Measurements from ENCODE around the gene MRPL42. TPM values are rescaled to one million over a fixed set of nuclear protein-coding genes. Genes with fewer than 3 reads are reported as not detected.

Gene MRPL42
- total and polyA plus RNA-seq, 5 donors from 2014 or later: 43.2 to 121 (median 96.4) TPM

- Mint-ChIP-seq H3K4me3 (no peak overlapping the region), H3K27me3 (no peaks in the 10 kb centered on the region), H3K4me1 (peaks cover 0 to 4% (median under 1%) of the 10 kb centered on the region in 4 donors), H3K27ac (no peak overlapping the region), H3K9me3 (no peaks in the 10 kb centered on the region), H3K36me3 (no peaks in the 10 kb centered on the region)
- no peak for ATAC-seq (ENCODE audit: low read depth in 2 of 2)
- Histone ChIP-seq H3K9me3 (ENCODE audit: control insufficient read depth in 2 of 2, low read length in 2 of 2) (no peaks in the 10 kb centered on the region), H3K4me1 (ENCODE audit: control insufficient read depth, insufficient read depth, low read length, poor library complexity, severe bottlenecking) (no peaks in the 10 kb centered on the region), H3K27ac (ENCODE audit: insufficient read depth, low read length, poor library complexity, severe bottlenecking) (no peak overlapping the region), H3K27me3 (ENCODE audit: control insufficient read depth, insufficient read depth, low read length) (no peaks in the 10 kb centered on the region), H3K4me3 (ENCODE audit: low read depth, low read length) (no peak overlapping the region), H3K36me3 (ENCODE audit: control insufficient read depth, insufficient read depth, low read length) (no peaks in the 10 kb centered on the region)
- no peak for DNase-seq
Observed at GRCh38 chr12:93521225-93522080, 54.1 kb downstream of the MRPL42 start.

DNA sequence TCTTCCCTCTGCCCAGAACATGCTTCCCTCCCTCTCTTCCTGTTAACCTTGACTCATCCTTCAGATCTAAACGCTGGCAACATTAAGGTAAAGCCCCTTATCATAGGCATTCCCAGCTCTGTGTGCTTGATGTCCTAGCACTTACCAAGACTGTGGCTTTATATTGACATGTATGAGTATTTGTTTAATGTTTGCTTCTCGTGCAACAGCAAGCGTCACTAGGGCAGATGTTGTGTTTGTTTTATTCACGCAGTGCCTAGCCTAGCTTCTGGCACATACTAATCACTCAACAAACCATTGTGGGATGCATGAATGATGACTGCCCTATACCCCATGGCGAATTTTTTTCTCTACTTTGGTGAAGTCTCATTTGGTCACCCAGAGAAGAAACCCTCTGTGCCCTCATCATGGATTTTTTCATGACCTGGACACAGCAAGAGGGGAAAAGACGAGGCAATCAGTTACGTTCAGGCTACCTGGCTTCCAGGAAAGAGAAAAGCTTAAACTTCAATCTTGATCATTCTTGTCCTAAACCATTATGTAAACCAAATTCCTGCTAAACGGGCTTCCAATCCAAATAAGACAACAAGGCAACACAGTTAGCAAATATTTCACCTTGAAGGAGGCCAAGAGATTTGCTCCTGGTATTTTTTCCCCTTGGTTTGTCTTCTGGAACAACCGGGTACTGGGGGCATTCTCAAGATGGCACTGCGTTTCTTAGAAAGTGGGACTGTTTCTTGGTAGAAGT, 57.2 kb downstream of the MRPL42 start:
- Mint-ChIP-seq H3K4me3 (no peak overlapping the region), H3K27ac (no peak overlapping the region), H3K36me3 (no peaks in the 10 kb centered on the region), H3K27me3 (no peaks in the 10 kb centered on the region), H3K4me1 (peaks cover under 1 to 4% (median 2%) of the 10 kb centered on the region in 4 donors), H3K9me3 (no peaks in the 10 kb centered on the region)
- ATAC-seq (ENCODE audit: low read depth in 2 of 2) (no peak), DNase-seq (no peak)
- no peaks in the 10 kb centered on the region for H3K36me3 ChIP-seq (ENCODE audit: control insufficient read depth, insufficient read depth, low read length)
- H3K4me1 ChIP-seq (ENCODE audit: control insufficient read depth, insufficient read depth, low read length, poor library complexity, severe bottlenecking): no peaks in the 10 kb centered on the region
- no peak overlapping the region for H3K4me3 ChIP-seq (ENCODE audit: low read depth, low read length)
- no peak overlapping the region for H3K27ac ChIP-seq (ENCODE audit: insufficient read depth, low read length, poor library complexity, severe bottlenecking)
- H3K27me3 ChIP-seq (ENCODE audit: control insufficient read depth, insufficient read depth, low read length): peaks cover 3% of the 10 kb centered on the region
- H3K9me3 ChIP-seq (ENCODE audit: control insufficient read depth in 2 of 2, low read length in 2 of 2): no peaks in the 10 kb centered on the region

DNA sequence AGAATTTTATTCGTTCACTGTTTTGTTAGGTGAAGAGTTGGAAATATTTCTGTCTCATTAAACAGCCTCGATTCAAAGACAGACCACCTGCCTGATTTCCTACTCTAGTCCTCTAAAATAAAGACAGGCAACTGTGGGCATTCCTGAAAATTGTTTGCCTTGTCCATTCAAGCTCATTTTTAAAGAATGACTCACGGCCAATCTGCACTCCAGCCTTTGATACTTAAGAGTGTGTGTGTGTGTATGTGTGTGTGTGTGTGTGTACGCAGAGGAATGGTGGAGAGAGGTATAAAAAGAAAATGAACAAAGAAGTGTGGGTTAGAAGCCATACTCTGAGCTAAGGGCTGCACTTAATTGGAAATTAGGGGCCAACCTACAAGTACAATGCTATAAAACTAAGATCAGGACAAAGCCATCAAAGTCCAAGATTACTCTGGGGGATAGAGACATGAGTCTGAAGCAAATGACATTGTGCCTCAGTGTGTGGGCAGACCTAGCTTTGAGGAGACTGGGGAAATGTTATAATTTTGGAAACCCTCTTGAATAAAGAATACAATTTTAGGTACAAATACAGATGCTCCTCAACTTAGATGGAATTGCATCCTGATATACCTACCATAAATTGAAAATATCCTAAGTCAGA, 59.6 kb downstream of the MRPL42 start:
- ATAC-seq (ENCODE audit: low read depth in 2 of 2): no peak

DNA sequence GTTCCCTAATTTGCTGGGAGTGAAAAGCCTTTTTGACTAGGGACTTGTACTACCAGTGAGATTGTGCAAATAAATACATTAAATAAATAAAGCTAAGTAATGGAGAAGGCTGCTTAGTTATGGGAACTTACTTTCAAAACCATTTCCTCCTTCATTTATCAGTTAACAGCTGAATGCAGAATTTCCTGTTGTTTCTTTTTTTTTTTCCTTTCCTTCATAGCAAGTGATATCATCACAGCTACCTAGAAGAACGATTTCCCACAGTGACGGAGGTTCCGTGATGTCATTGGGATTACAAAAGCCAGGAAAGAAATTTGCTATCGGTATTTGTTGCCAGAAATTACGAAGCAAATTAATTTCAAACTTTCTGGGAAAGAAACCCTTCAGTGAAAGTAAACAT, 63.0 kb downstream of the MRPL42 start:
- Histone ChIP-seq H3K4me1 (ENCODE audit: control insufficient read depth, insufficient read depth, low read length, poor library complexity, severe bottlenecking) (peaks cover 9% of the 10 kb centered on the region), H3K27me3 (ENCODE audit: control insufficient read depth, insufficient read depth, low read length) (peaks cover 3% of the 10 kb centered on the region), H3K4me3 (ENCODE audit: low read depth, low read length) (no peak overlapping the region), H3K9me3 (ENCODE audit: control insufficient read depth in 2 of 2, low read length in 2 of 2) (no peaks in the 10 kb centered on the region), H3K27ac (ENCODE audit: insufficient read depth, low read length, poor library complexity, severe bottlenecking) (no peak overlapping the region), H3K36me3 (ENCODE audit: control insufficient read depth, insufficient read depth, low read length) (no peaks in the 10 kb centered on the region)
- H3K27me3 Mint-ChIP-seq: peaks cover 4% of the 10 kb centered on the region
- peaks cover 0 to 3% (median 0%) of the 10 kb centered on the region in 7 donors for H3K9me3 Mint-ChIP-seq
- DNase-seq: peak in 1 of 3 donors; percentile 43
- H3K4me3 Mint-ChIP-seq: peak overlapping the region in 2 of 4 donors; percentile 38 to 44
- no peaks in the 10 kb centered on the region for H3K36me3 Mint-ChIP-seq
- peaks cover 0 to 23% (median 13%) of the 10 kb centered on the region in 4 donors for H3K4me1 Mint-ChIP-seq
- H3K27ac Mint-ChIP-seq: peak overlapping the region in 2 of 3 donors; percentile 32 to 79
- peak; percentile 48 to 53 for ATAC-seq (ENCODE audit: low read depth in 2 of 2)

More for the DNA sequence above, 59.6 kb downstream of the MRPL42 start:
- no peak for DNase-seq
- Mint-ChIP-seq H3K4me1 (peaks cover 0 to 19% (median 12%) of the 10 kb centered on the region in 4 donors), H3K27ac (no peak overlapping the region), H3K9me3 (no peaks in the 10 kb centered on the region), H3K36me3 (no peaks in the 10 kb centered on the region), H3K4me3 (no peak overlapping the region), H3K27me3 (peaks cover 4% of the 10 kb centered on the region)
- H3K9me3 ChIP-seq (ENCODE audit: control insufficient read depth in 2 of 2, low read length in 2 of 2): no peaks in the 10 kb centered on the region
- H3K4me3 ChIP-seq (ENCODE audit: low read depth, low read length): no peak overlapping the region
- H3K27ac ChIP-seq (ENCODE audit: insufficient read depth, low read length, poor library complexity, severe bottlenecking): no peak overlapping the region
- peaks cover 9% of the 10 kb centered on the region for H3K4me1 ChIP-seq (ENCODE audit: control insufficient read depth, insufficient read depth, low read length, poor library complexity, severe bottlenecking)
- no peaks in the 10 kb centered on the region for H3K36me3 ChIP-seq (ENCODE audit: control insufficient read depth, insufficient read depth, low read length)
- peaks cover 3% of the 10 kb centered on the region for H3K27me3 ChIP-seq (ENCODE audit: control insufficient read depth, insufficient read depth, low read length)

DNA sequence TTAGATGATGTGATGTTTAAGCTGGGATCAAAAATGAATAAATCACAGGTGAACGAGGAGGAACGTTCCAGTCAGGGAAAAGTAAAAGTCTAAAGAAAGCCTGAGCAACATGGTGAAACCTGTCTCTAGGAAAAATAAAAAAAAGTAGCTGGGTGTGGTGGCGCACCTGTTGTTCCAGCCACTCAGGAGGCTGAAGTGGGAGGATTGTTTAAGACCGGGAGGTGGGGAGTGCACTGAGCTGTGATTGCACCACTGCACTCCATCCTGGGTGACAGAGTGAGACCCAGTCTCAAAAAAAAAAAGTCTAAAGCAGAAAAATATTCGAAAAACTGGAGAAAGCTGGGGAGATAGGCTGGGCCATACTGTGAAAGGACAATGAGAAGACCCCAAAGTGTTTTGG, 66.0 kb downstream of the MRPL42 start:
- no peak for ATAC-seq (ENCODE audit: low read depth in 2 of 2)
- no peaks in the 10 kb centered on the region for H3K27me3 ChIP-seq (ENCODE audit: control insufficient read depth, insufficient read depth, low read length)
- Mint-ChIP-seq H3K27me3 (peaks cover 4% of the 10 kb centered on the region), H3K4me3 (peak overlapping the region in 1 of 4 donors; percentile 44), H3K27ac (peak overlapping the region in 2 of 3 donors; percentile 66 to 70), H3K9me3 (peaks cover 0 to 3% (median 0%) of the 10 kb centered on the region in 7 donors), H3K36me3 (no peaks in the 10 kb centered on the region), H3K4me1 (peaks cover 7 to 46% (median 25%) of the 10 kb centered on the region in 4 donors)
- no peaks in the 10 kb centered on the region for H3K36me3 ChIP-seq (ENCODE audit: control insufficient read depth, insufficient read depth, low read length)
- no peaks in the 10 kb centered on the region for H3K9me3 ChIP-seq (ENCODE audit: control insufficient read depth in 2 of 2, low read length in 2 of 2)
- H3K4me1 ChIP-seq (ENCODE audit: control insufficient read depth, insufficient read depth, low read length, poor library complexity, severe bottlenecking): peaks cover 24% of the 10 kb centered on the region
- DNase-seq: no peak
- H3K27ac ChIP-seq (ENCODE audit: insufficient read depth, low read length, poor library complexity, severe bottlenecking): no peak overlapping the region
- H3K4me3 ChIP-seq (ENCODE audit: low read depth, low read length): no peak overlapping the region

DNA sequence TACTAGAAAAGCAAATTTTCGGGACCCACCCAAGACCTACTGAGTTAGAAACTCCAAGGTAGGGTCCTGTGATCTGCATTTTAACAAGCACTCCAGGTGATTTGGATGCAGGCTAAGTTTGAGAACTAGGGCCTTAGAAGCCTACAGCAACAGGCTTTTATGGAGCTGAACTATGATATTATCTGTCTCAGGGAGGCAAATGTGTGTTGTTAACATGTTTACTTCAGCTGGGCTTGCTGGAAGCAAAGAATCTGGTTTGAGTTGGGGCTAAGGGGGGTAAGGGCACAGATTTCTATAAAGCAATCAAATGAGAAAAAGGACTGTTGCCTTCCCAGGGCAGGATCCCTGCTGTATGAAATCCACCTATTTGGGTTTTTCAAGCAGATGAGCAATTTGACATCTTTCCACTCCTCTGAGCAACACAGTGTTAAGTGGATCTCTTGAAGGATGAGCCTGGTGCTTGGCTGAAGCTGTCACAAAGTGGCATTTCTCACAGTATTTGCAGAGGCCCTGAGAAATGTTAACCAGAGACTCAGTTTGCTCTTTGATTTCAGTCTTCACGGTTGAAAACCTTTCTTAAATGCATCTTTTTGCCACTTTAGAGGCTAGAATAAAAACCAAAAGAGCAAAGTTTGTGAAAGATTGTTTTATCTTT, 68.9 kb downstream of the MRPL42 start:
- Mint-ChIP-seq H3K27me3 (peaks cover 4% of the 10 kb centered on the region), H3K27ac (peak overlapping the region; percentile 63 to 85 (median 68)), H3K9me3 (peaks cover 0 to 3% (median 0%) of the 10 kb centered on the region in 7 donors), H3K36me3 (peaks cover 4% of the 10 kb centered on the region), H3K4me3 (peak overlapping the region in 3 of 4 donors; percentile 19 to 60 (median 56)), H3K4me1 (peaks cover 13 to 55% (median 31%) of the 10 kb centered on the region in 4 donors)
- peak overlapping the region; percentile 26 for H3K27ac ChIP-seq (ENCODE audit: insufficient read depth, low read length, poor library complexity, severe bottlenecking)
- DNase-seq (peak in 1 of 3 donors; percentile 35), ATAC-seq (ENCODE audit: low read depth in 2 of 2) (peak; percentile 15 to 26)
- no peaks in the 10 kb centered on the region for H3K36me3 ChIP-seq (ENCODE audit: control insufficient read depth, insufficient read depth, low read length)
- no peaks in the 10 kb centered on the region for H3K27me3 ChIP-seq (ENCODE audit: control insufficient read depth, insufficient read depth, low read length)
- H3K4me1 ChIP-seq (ENCODE audit: control insufficient read depth, insufficient read depth, low read length, poor library complexity, severe bottlenecking): peaks cover 22% of the 10 kb centered on the region
- no peaks in the 10 kb centered on the region for H3K9me3 ChIP-seq (ENCODE audit: control insufficient read depth in 2 of 2, low read length in 2 of 2)
- H3K4me3 ChIP-seq (ENCODE audit: low read depth, low read length): peak overlapping the region; percentile 0

Data from CD4-positive, CD25-positive, alpha-beta regulatory T cell (primary cell).